KMS-11 (cell line): ENCODE data around the gene CCR6.

Source experiments
- H2AFZ ChIP-seq: fragments of 200-600 bp; sonication (generic); 2 replicates; pipeline ENCODE4 v1.6.1; 2016; ENCODE audit warnings: antibody characterized with exemption, mixed run types, low read depth
- H3K27ac ChIP-seq: fragments of 200-600 bp; sonication (generic); 2 replicates; pipeline ENCODE4 v1.6.1; 2016; ENCODE audit warnings: mild to moderate bottlenecking, mixed run types
- H3K27me3 ChIP-seq: fragments of 200-600 bp; sonication (generic); 2 replicates; pipeline ENCODE4 v1.6.1; 2017; ENCODE audit warnings: mild to moderate bottlenecking, low read depth, mixed run types, moderate library complexity; ENCODE audit not compliant: insufficient read depth
- H3K36me3 ChIP-seq: fragments of 200-600 bp; sonication (generic); 2 replicates; pipeline ENCODE4 v1.6.1; 2017; ENCODE audit warnings: mild to moderate bottlenecking, mixed run types; ENCODE audit not compliant: insufficient read depth
- H3K4me1 ChIP-seq: fragments of 200-600 bp; sonication (generic); 2 replicates; pipeline ENCODE4 v1.6.1; 2016; ENCODE audit warnings: mild to moderate bottlenecking, low read depth, mixed run types; ENCODE audit not compliant: poor library complexity, severe bottlenecking
- H3K4me2 ChIP-seq: fragments of 200-600 bp; sonication (generic); 2 replicates; pipeline ENCODE4 v1.7.0; 2016; ENCODE audit warnings: mild to moderate bottlenecking, mixed run types
- H3K4me3 ChIP-seq: fragments of 200-600 bp; sonication (generic); IDR thresholded peaks from 2 replicates; pipeline ENCODE4 v1.6.1; 2017; ENCODE audit warnings: low read depth, low read length, mixed read lengths; ENCODE audit not compliant: insufficient read depth
- H3K79me2 ChIP-seq: fragments of 200-600 bp; sonication (generic); 2 replicates; pipeline ENCODE4 v1.6.1; 2016; ENCODE audit warnings: low read depth, mixed run types; ENCODE audit not compliant: insufficient read depth
- H3K9ac ChIP-seq: fragments of 200-600 bp; sonication (generic); 2 replicates; pipeline ENCODE4 v1.6.1; 2016; ENCODE audit warnings: mild to moderate bottlenecking, mixed run types
- H4K20me1 ChIP-seq: fragments of 200-600 bp; sonication (generic); 2 replicates; pipeline ENCODE4 v1.6.1; 2016; ENCODE audit warnings: mild to moderate bottlenecking, mixed run types; ENCODE audit not compliant: insufficient read depth
- CTCF ChIP-seq: fragments of 200-600 bp; sonication (generic); conservative IDR thresholded peaks from 2 replicates; pipeline ENCODE4 v1.6.1; 2017; ENCODE audit warnings: low read depth, mild to moderate bottlenecking, antibody characterized with exemption, low read length, moderate library complexity, mixed read lengths

The CCR6 gene

GRCh38 chr6:167093922-167094432 lies 28.9 kb upstream of the CCR6 start:
- peaks cover 32% of the 10 kb centered on the region for H3K4me1 ChIP-seq
- H3K79me2 ChIP-seq, result no peaks in the 10 kb centered on the region
- peak overlapping the region; percentile 58 for H3K27ac ChIP-seq
- peak overlapping the region; percentile 38; the same call in 1 of the 2 replicates for H3K9ac ChIP-seq
- H3K36me3 ChIP-seq, result no peaks in the 10 kb centered on the region
- no peaks in the 10 kb centered on the region for H4K20me1 ChIP-seq
- peak overlapping the region; percentile 95 for H3K4me2 ChIP-seq
- no peaks in the 10 kb centered on the region for H3K27me3 ChIP-seq
- H2AFZ ChIP-seq, result peak overlapping the region; percentile 87
- no peak for TF ChIP-seq CTCF
- no peak overlapping the region for H3K4me3 ChIP-seq

DNA sequence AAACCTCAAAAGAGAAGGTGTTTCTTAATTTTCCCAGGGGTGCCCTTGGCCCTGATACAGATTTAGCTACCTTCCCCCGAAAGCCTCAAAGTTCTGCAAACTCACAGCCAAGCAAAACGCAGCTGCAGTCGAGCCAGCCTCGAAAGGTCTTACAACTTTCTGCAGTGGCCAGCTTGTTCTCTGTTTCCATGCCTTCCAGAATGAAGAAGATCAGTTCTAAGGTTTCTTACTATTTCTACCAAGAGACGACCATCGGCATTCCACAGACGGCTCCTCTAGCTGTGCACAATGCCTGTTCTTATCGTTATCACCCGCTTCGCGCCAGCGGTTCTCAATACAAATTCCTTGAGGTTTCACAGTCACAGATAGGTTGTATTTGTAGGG lies 28.5 kb upstream of the CCR6 start:
- Histone ChIP-seq H3K27ac (peak overlapping the region; percentile 58), H3K79me2 (no peaks in the 10 kb centered on the region), H4K20me1 (no peaks in the 10 kb centered on the region), H3K4me1 (peaks cover 36% of the 10 kb centered on the region), H3K9ac (peak overlapping the region; percentile 38; the same call in 1 of the 2 replicates), H3K27me3 (no peaks in the 10 kb centered on the region), H2AFZ (peak overlapping the region; percentile 87), H3K4me3 (no peak overlapping the region), H3K4me2 (peak overlapping the region; percentile 95), H3K36me3 (no peaks in the 10 kb centered on the region)
- no peak for TF ChIP-seq CTCF

DNA sequence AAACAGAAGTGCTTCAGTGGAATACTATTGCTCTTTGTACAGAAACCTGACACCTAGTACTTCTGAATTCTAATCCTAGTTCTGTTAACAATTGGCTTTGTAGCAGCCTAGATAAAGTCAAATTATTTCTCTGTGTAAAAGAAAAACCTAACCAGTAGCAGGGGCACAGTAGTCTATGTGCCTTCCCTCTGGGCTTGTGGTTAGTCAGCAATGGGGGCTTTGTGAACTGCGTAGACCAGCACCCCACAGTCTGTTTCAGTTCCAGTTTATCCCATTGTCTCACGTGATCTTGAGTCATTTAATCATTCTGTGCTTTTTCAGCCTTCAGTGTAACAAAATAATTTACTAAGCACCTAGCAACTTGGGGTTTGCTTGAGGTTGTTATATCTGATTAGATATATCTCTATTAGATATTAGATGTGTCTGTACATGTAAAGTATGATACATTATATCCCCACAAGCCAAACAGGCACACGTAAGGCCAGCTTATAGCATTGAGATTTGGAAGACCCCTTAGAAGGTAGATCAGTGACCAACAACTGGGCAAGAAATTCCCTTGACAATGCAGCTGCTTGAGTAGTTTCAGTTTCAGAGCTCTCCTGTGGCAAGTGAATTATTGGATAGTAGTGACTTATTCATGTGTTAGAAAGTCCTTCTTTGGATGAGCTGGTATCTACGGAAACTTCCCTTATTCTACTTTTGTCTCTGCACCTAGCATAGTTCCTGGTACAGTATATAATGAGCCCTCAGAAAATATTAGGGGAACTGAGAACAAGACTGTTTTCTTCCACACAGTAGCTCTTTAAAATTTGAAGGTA lies 27.9 kb upstream of the CCR6 start:
- H3K9ac ChIP-seq, result peak overlapping the region; percentile 38; the same call in 1 of the 2 replicates
- H3K79me2 ChIP-seq, result no peaks in the 10 kb centered on the region
- peak overlapping the region; percentile 87 for H2AFZ ChIP-seq
- H3K36me3 ChIP-seq, result no peaks in the 10 kb centered on the region
- no peak for TF ChIP-seq CTCF
- no peak overlapping the region for H3K4me3 ChIP-seq
- peak overlapping the region; percentile 95 for H3K4me2 ChIP-seq
- peaks cover 36% of the 10 kb centered on the region for H3K4me1 ChIP-seq
- peak overlapping the region; percentile 58 for H3K27ac ChIP-seq
- no peaks in the 10 kb centered on the region for H3K27me3 ChIP-seq
- H4K20me1 ChIP-seq, result no peaks in the 10 kb centered on the region

DNA sequence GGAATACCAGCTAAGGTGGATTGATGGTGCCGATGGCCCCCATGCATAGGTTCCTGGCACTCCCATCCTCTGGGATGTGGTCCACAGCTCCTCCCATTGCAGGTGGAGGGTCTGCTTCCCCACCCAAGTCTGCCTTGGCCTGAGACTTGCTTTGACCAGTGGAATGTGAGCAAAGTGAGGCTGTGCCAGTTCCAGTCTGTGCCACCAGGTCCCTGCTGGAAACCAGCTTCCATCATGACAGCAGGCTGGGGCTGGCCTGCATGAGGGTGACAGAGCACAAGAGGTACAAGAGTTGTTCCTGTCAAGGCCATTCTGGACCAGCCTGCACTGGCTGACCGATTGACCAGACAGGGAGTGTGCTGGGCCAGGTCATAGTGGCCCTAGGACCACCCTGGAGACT lies 27.0 kb upstream of the CCR6 start:
- TF ChIP-seq CTCF, result no peak
- Histone ChIP-seq H3K4me1 (peaks cover 36% of the 10 kb centered on the region), H3K4me3 (no peak overlapping the region), H4K20me1 (no peaks in the 10 kb centered on the region), H3K36me3 (no peaks in the 10 kb centered on the region), H3K27ac (no peak overlapping the region), H3K9ac (no peak overlapping the region), H2AFZ (no peak overlapping the region), H3K79me2 (no peaks in the 10 kb centered on the region), H3K4me2 (peak overlapping the region; percentile 95; the same call in 1 of the 2 replicates), H3K27me3 (no peaks in the 10 kb centered on the region)
